Neural cell (in vitro differentiated cells): ENCODE measurements around the gene USP32. TPM values are rescaled to one million over a fixed set of nuclear protein-coding genes. Genes with fewer than 3 reads are reported as not detected.

Source experiments
- H2AFZ ChIP-seq: fragments of 200-600, 300-800 bp; sonication (generic), shearing (Covaris generic); 2 replicates; pipeline ENCODE4 v1.6.0; 2014; ENCODE audit warnings: low read depth, mild to moderate bottlenecking, antibody characterized with exemption, low read length, moderate library complexity
- H3F3A ChIP-seq: fragments of 200-600 bp; shearing (Covaris generic); 2 replicates; pipeline ENCODE4 v1.6.1; 2016; ENCODE audit warnings: mild to moderate bottlenecking, moderate library complexity, mixed read lengths, antibody characterized with exemption, low read length; ENCODE audit not compliant: insufficient read depth, poor library complexity, severe bottlenecking
- H3K27ac ChIP-seq: fragments of 200-600, 300-800 bp; sonication (generic), shearing (Covaris generic); 2 replicates; pipeline ENCODE4 v1.5.1; 2014; ENCODE audit warnings: mild to moderate bottlenecking, low read length, moderate library complexity
- H3K27me3 ChIP-seq: fragments of 300-800, 200-600 bp; sonication (generic), shearing (Covaris generic); 2 replicates; pipeline ENCODE4 v1.6.0; 2014; ENCODE audit warnings: mild to moderate bottlenecking, low read depth, low read length, moderate library complexity; ENCODE audit not compliant: insufficient read depth
- H3K36me3 ChIP-seq: fragments of 300-800, 200-600 bp; sonication (generic), shearing (Covaris generic); 2 replicates; pipeline ENCODE4 v1.5.1; 2014; ENCODE audit warnings: mild to moderate bottlenecking, antibody characterized with exemption, low read length, moderate library complexity; ENCODE audit not compliant: insufficient read depth
- H3K4me2 ChIP-seq: fragments of 300-800, 200-600 bp; sonication (generic), shearing (Covaris generic); 2 replicates; pipeline ENCODE4 v1.6.0; 2014; ENCODE audit warnings: mild to moderate bottlenecking, low read length
- H3K4me3 ChIP-seq: fragments of 300-800, 200-600 bp; sonication (generic), shearing (Covaris generic); 2 replicates; pipeline ENCODE4 v1.5.1; 2014; ENCODE audit warnings: mild to moderate bottlenecking, low read length, moderate library complexity
- H3K79me2 ChIP-seq: fragments of 200-600 bp; shearing (Covaris generic); replicated peaks from 2 replicates; pipeline ENCODE4 v1.6.0; 2014; ENCODE audit warnings: mild to moderate bottlenecking, low read length, moderate library complexity; ENCODE audit not compliant: insufficient read depth
- H3K9ac ChIP-seq: fragments of 300-800, 200-600 bp; sonication (generic), shearing (Covaris generic); 2 replicates; pipeline ENCODE4 v1.6.1; 2016; ENCODE audit warnings: mild to moderate bottlenecking, low read length, mixed read lengths
- H3K9me2 ChIP-seq: fragments of 200-600 bp; shearing (Covaris generic); 2 replicates; pipeline ENCODE4 v1.6.1; 2016; ENCODE audit warnings: mild to moderate bottlenecking, low read length, mixed read lengths; ENCODE audit not compliant: insufficient read depth
- H3K9me3 ChIP-seq: fragments of 200-600, 300-800 bp; sonication (generic), shearing (Covaris generic); 2 replicates; pipeline ENCODE4 v1.6.1; 2016; ENCODE audit warnings: mild to moderate bottlenecking, mixed run types, low read length, moderate library complexity, mixed read lengths
- H4K20me1 ChIP-seq: fragments of 200-600 bp; shearing (Covaris generic); 2 replicates; pipeline ENCODE4 v1.6.1; 2016; ENCODE audit warnings: mild to moderate bottlenecking, mixed run types; ENCODE audit not compliant: insufficient read depth
- EP300 ChIP-seq: fragments of 450-650 bp; conservative IDR thresholded peaks from 2 replicates; pipeline ENCODE4 v1.6.1; 2014; ENCODE audit warnings: antibody characterized with exemption, mild to moderate bottlenecking, moderate library complexity; ENCODE audit not compliant: poor library complexity, severe bottlenecking
- EZH2 ChIP-seq: fragments of 200-600, 300-800 bp; shearing (Covaris generic), sonication (generic); IDR thresholded peaks from 2 replicates; pipeline ENCODE4 v1.6.1; 2014; ENCODE audit warnings: antibody characterized with exemption, low read length, borderline replicate concordance, mild to moderate bottlenecking; ENCODE audit not compliant: insufficient read depth, poor library complexity, severe bottlenecking
- MXI1 ChIP-seq: fragments of 450-650 bp; conservative IDR thresholded peaks from 2 replicates; pipeline ENCODE4 v1.6.1; 2014; ENCODE audit warnings: antibody characterized with exemption, mild to moderate bottlenecking; ENCODE audit not compliant: poor library complexity, severe bottlenecking
- POLR2AphosphoS5 ChIP-seq: IDR thresholded peaks from 2 replicates; pipeline ENCODE4 v1.6.1; 2012
- RAD21 ChIP-seq: fragments of 450-650 bp; conservative IDR thresholded peaks from 2 replicates; pipeline ENCODE4 v1.6.1; 2014; ENCODE audit warnings: antibody characterized with exemption, mild to moderate bottlenecking, moderate library complexity
- SMC3 ChIP-seq: fragments of 450-650 bp; conservative IDR thresholded peaks from 2 replicates; pipeline ENCODE4 v1.6.1; 2014; ENCODE audit warnings: antibody characterized with exemption, mild to moderate bottlenecking, moderate library complexity; ENCODE audit not compliant: poor library complexity
- TAF1 ChIP-seq: IDR thresholded peaks from 2 replicates; pipeline ENCODE4 v1.6.1; 2012; ENCODE audit warnings: low read depth
- polyA plus RNA-seq: library from polyadenylated mRNA; depleted of rRNA; stranded (reverse); fragments of >200 nt; gene quantifications from 2 replicates; pipeline ENCODE4 v1.2.3, GENCODE V29; 2014
- TF ChIP-seq, protein P1 (sequence below): IDR thresholded peaks from 2 replicates; pipeline ENCODE4 v1.6.1; 2012; ENCODE audit warnings: borderline replicate concordance
- TF ChIP-seq, protein P2 (sequence below): fragments of 450-650 bp; IDR thresholded peaks from 2 replicates; pipeline ENCODE4 v1.5.1; 2014; ENCODE audit warnings: antibody characterized with exemption, mild to moderate bottlenecking, moderate library complexity; ENCODE audit not compliant: poor library complexity, severe bottlenecking

The USP32 gene
- polyA plus RNA-seq, 1 donor from 2014 or later, result 25.7 TPM

DNA sequence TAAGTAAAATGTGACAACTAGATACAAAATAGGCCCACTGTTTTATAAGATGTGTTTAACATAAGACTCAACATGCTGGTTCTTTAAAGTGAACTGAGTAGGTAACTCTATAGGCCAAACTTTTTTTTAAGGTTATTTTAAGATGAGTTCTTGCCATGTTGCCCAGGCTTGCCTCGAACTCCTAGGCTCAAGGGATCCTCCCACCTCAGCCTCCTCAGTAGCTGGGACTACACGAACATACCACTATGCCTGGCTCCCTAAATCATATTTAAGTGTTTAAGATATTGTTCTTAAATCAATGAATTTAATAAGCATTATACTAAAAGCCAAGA, 69.9 kb downstream of the USP32 start:
- Histone ChIP-seq H3K9me3 (no peaks in the 10 kb centered on the region), H2AFZ (no peak overlapping the region), H3K79me2 (peaks cover 26% of the 10 kb centered on the region), H3K36me3 (no peaks in the 10 kb centered on the region), H3K4me2 (no peak overlapping the region), H3K27me3 (no peaks in the 10 kb centered on the region), H3K9me2 (no peaks in the 10 kb centered on the region), H3F3A (no peaks in the 10 kb centered on the region), H4K20me1 (no peaks in the 10 kb centered on the region), H3K9ac (no peak overlapping the region), H3K27ac (no peak overlapping the region), H3K4me3 (no peak overlapping the region)
- TF ChIP-seq, protein P1, sequence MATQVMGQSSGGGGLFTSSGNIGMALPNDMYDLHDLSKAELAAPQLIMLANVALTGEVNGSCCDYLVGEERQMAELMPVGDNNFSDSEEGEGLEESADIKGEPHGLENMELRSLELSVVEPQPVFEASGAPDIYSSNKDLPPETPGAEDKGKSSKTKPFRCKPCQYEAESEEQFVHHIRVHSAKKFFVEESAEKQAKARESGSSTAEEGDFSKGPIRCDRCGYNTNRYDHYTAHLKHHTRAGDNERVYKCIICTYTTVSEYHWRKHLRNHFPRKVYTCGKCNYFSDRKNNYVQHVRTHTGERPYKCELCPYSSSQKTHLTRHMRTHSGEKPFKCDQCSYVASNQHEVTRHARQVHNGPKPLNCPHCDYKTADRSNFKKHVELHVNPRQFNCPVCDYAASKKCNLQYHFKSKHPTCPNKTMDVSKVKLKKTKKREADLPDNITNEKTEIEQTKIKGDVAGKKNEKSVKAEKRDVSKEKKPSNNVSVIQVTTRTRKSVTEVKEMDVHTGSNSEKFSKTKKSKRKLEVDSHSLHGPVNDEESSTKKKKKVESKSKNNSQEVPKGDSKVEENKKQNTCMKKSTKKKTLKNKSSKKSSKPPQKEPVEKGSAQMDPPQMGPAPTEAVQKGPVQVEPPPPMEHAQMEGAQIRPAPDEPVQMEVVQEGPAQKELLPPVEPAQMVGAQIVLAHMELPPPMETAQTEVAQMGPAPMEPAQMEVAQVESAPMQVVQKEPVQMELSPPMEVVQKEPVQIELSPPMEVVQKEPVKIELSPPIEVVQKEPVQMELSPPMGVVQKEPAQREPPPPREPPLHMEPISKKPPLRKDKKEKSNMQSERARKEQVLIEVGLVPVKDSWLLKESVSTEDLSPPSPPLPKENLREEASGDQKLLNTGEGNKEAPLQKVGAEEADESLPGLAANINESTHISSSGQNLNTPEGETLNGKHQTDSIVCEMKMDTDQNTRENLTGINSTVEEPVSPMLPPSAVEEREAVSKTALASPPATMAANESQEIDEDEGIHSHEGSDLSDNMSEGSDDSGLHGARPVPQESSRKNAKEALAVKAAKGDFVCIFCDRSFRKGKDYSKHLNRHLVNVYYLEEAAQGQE, result no peak
- TF ChIP-seq SMC3, result no peak
- TF ChIP-seq EZH2, result no peak
- TF ChIP-seq POLR2AphosphoS5, result no peak
- no peak for TF ChIP-seq EP300
- no peak for TF ChIP-seq RAD21
- no peak for TF ChIP-seq MXI1
- TF ChIP-seq TAF1, result no peak

DNA sequence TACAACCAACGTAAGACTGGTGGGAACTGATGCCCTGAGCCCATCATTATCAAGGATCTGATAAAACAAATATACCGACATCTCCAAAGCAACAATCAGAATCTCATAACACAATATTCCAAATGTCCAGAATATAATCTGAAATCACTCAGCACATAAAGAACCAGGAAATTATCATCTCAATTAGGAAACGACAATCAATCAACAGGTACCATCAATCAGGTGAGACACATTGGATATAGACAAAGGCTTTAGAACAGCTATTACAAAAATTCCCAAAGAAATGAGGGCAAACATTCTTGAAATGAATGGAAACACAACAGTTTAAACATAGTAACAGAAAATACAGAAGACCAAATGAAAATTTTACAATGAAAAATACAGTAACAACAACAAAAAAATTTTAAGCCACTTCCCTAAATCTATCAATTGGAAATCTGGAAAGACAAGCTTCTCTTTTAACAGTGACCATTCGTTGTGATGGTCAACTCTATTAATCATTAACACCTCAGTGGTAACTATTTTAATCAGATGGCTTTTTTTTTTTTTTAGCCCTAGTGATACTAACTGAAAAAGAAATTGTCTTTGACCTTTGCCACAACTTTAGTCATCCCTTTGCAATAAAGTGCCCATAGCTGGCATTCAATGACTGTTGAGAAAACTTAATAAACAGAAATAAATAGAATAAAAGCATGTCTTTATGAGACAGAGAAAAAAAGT, 70.4 kb downstream of the USP32 start:
- Histone ChIP-seq H3K79me2 (peaks cover 26% of the 10 kb centered on the region), H2AFZ (no peak overlapping the region), H4K20me1 (no peaks in the 10 kb centered on the region), H3K9ac (no peak overlapping the region), H3K9me3 (no peaks in the 10 kb centered on the region), H3F3A (no peaks in the 10 kb centered on the region), H3K4me2 (no peak overlapping the region), H3K9me2 (no peaks in the 10 kb centered on the region), H3K27me3 (no peaks in the 10 kb centered on the region), H3K4me3 (no peak overlapping the region), H3K36me3 (no peaks in the 10 kb centered on the region), H3K27ac (no peak overlapping the region)
- TF ChIP-seq, protein P2, sequence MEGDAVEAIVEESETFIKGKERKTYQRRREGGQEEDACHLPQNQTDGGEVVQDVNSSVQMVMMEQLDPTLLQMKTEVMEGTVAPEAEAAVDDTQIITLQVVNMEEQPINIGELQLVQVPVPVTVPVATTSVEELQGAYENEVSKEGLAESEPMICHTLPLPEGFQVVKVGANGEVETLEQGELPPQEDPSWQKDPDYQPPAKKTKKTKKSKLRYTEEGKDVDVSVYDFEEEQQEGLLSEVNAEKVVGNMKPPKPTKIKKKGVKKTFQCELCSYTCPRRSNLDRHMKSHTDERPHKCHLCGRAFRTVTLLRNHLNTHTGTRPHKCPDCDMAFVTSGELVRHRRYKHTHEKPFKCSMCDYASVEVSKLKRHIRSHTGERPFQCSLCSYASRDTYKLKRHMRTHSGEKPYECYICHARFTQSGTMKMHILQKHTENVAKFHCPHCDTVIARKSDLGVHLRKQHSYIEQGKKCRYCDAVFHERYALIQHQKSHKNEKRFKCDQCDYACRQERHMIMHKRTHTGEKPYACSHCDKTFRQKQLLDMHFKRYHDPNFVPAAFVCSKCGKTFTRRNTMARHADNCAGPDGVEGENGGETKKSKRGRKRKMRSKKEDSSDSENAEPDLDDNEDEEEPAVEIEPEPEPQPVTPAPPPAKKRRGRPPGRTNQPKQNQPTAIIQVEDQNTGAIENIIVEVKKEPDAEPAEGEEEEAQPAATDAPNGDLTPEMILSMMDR, result no peak
- no peak for TF ChIP-seq MXI1
- no peak for TF ChIP-seq EZH2
- TF ChIP-seq SMC3, result no peak
- no peak for TF ChIP-seq TAF1
- no peak for TF ChIP-seq POLR2AphosphoS5
- TF ChIP-seq, protein P1, result no peak
- TF ChIP-seq RAD21, result no peak
- TF ChIP-seq EP300, result no peak
